ENCODE measurements around the gene TAF11L13.

Gene TAF11L13

DNA sequence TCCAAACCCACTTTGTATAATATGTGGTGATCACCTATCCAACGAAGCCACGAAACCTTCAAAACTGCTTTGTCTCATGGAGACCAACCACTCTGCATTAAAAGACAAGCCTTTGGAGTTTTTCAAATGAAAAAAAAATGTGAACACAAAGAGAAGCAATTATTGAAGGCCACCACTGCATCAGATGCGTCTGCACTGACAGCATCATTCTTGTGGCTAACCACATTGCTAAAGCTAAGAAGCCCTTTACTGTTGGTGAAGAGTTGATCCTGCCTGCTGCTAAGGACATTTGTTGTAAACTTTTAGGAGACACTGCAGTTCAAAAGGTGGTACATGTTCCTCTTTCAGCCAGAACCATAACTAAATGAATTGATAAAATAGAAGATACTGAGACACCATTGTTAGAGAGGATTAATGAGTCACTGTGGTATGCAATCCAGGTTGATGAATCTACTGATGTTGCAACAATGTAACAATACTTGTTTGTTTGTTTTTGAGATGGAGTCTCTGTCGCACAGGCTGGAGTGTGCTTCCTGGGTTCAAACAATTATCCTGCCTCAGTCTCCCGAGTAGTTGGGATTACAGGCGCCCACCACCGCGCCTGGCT, 47.8 kb downstream of the TAF11L13 start:
- Histone ChIP-seq H3K36me3 (ENCODE audit: control insufficient read depth, insufficient read depth, low read length) (no peaks in the 10 kb centered on the region), H3K27me3 (replicated peaks; ENCODE audit: control insufficient read depth, insufficient read depth, low read length) (no peaks in the 10 kb centered on the region), H3K4me3 (replicated peaks; ENCODE audit: low read depth, low read length) (no peak overlapping the region)
- DNase-seq (ENCODE audit: extremely low read depth, insufficient read length): no peak
- TF ChIP-seq, protein P1, sequence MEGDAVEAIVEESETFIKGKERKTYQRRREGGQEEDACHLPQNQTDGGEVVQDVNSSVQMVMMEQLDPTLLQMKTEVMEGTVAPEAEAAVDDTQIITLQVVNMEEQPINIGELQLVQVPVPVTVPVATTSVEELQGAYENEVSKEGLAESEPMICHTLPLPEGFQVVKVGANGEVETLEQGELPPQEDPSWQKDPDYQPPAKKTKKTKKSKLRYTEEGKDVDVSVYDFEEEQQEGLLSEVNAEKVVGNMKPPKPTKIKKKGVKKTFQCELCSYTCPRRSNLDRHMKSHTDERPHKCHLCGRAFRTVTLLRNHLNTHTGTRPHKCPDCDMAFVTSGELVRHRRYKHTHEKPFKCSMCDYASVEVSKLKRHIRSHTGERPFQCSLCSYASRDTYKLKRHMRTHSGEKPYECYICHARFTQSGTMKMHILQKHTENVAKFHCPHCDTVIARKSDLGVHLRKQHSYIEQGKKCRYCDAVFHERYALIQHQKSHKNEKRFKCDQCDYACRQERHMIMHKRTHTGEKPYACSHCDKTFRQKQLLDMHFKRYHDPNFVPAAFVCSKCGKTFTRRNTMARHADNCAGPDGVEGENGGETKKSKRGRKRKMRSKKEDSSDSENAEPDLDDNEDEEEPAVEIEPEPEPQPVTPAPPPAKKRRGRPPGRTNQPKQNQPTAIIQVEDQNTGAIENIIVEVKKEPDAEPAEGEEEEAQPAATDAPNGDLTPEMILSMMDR (IDR thresholded peaks at IDR 0.05; ENCODE audit: insufficient read depth, low read length, poor library complexity, severe bottlenecking): no peak

GRCh38 chr5:17680737-17681136, 48.8 kb downstream of the TAF11L13 start:
- Histone ChIP-seq H3K4me3 (replicated peaks; ENCODE audit: low read depth, low read length) (no peak overlapping the region), H3K36me3 (ENCODE audit: control insufficient read depth, insufficient read depth, low read length) (no peaks in the 10 kb centered on the region), H3K27me3 (replicated peaks; ENCODE audit: control insufficient read depth, insufficient read depth, low read length) (no peaks in the 10 kb centered on the region)
- DNase-seq (ENCODE audit: extremely low read depth, insufficient read length): no peak
- TF ChIP-seq, protein P1 (IDR thresholded peaks at IDR 0.05; ENCODE audit: insufficient read depth, low read length, poor library complexity, severe bottlenecking): no peak

Data from GM06990 (cell line).